Measurements from ENCODE around the gene MRPL43. TPM values are rescaled to one million over a fixed set of nuclear protein-coding genes. Genes with fewer than 3 reads are reported as not detected.
A peak's percentile ranks its signal among the peaks of the same experiment; 100 is the strongest.

The MRPL43 gene
- total RNA-seq, 4 donors from 2014 or later = 32.5 to 104 (median 77.1) TPM

DNA sequence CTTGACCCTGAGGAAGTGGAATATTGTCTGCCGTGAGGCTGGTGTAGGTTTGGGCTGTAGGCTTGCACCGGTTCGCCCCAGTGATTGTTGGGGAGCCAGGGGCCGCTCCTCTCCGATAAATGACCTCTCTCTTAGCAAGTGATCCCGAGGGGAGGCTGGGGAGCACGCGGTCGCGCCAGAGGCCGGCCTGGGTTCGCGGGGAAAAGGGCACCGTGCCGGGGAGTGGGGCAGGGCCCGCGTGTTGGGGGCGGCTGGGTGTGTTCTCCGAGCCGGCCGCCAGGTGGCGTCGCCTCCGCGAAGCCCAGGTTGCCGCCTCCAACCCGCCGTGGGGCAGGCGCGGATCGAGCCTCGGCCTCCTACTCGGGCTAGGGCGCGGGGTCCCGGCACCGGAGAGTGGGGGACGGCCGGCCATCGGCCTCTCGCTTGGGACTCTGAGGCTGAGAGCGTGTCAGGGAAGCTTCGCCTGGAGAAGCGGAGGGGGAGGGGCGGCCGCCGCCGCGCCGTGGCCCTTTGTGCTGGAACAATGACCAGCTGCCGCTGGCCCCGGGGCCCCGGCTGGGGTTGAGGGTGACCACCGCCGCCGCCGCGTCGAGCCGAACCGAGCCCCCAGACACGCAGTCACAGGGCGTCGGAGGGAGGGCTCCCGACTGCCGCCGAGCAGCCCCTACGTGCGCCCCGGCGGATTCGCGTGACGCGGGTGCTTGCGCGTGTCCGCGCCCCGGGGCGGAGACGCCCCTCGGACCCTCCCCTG is 11.9 kb upstream of the MRPL43 start:
- no peaks in the 10 kb centered on the region for H3K9me3 ChIP-seq
- H3K27me3 ChIP-seq = no peaks in the 10 kb centered on the region
- DNase-seq = peak; percentile 84
- H3K27ac ChIP-seq = peak overlapping the region; percentile 94 to 98 (median 97)
- WGBS, 2 donors (ENCODE audit: low coverage in 1 of 2) = 1% methylated on average over 48 of the region's 83 CpGs; no CpG with 5 or more reads in 1 of the 2 donors
- peaks cover 14 to 49% (median 44%) of the 10 kb centered on the region in 4 donors for H3K4me1 ChIP-seq
- intact Hi-C loops (cut with DNase I; ENCODE audit: low total_unique reads) (no loop called here), in situ Hi-C loops (cut with MboI; ENCODE audit: low pct_ligation_motif_present in 1 of 4, low pct_unique_long_range_greater_than_20kb in 1 of 4, low sequenced_read_pairs in 3 of 4) (no loop called here)
- peaks cover 0 to 8% (median 0%) of the 10 kb centered on the region in 4 donors for H3K36me3 ChIP-seq
- H3K4me3 ChIP-seq = peak overlapping the region; percentile 46 to 77 (median 67)
- no peak for TF ChIP-seq EP300 (IDR thresholded peaks at IDR 0.05; ENCODE audit: low read depth)
- peak; percentile 64 to 88 (median 88) for TF ChIP-seq POLR2AphosphoS5 (IDR thresholded peaks at IDR 0.05)
- TF ChIP-seq, protein P1, sequence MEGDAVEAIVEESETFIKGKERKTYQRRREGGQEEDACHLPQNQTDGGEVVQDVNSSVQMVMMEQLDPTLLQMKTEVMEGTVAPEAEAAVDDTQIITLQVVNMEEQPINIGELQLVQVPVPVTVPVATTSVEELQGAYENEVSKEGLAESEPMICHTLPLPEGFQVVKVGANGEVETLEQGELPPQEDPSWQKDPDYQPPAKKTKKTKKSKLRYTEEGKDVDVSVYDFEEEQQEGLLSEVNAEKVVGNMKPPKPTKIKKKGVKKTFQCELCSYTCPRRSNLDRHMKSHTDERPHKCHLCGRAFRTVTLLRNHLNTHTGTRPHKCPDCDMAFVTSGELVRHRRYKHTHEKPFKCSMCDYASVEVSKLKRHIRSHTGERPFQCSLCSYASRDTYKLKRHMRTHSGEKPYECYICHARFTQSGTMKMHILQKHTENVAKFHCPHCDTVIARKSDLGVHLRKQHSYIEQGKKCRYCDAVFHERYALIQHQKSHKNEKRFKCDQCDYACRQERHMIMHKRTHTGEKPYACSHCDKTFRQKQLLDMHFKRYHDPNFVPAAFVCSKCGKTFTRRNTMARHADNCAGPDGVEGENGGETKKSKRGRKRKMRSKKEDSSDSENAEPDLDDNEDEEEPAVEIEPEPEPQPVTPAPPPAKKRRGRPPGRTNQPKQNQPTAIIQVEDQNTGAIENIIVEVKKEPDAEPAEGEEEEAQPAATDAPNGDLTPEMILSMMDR (IDR thresholded peaks at IDR 0.05) = peak; percentile 96 to 99 (median 98)
- TF ChIP-seq POLR2A (IDR thresholded peaks at IDR 0.05) = peak; percentile 76

DNA sequence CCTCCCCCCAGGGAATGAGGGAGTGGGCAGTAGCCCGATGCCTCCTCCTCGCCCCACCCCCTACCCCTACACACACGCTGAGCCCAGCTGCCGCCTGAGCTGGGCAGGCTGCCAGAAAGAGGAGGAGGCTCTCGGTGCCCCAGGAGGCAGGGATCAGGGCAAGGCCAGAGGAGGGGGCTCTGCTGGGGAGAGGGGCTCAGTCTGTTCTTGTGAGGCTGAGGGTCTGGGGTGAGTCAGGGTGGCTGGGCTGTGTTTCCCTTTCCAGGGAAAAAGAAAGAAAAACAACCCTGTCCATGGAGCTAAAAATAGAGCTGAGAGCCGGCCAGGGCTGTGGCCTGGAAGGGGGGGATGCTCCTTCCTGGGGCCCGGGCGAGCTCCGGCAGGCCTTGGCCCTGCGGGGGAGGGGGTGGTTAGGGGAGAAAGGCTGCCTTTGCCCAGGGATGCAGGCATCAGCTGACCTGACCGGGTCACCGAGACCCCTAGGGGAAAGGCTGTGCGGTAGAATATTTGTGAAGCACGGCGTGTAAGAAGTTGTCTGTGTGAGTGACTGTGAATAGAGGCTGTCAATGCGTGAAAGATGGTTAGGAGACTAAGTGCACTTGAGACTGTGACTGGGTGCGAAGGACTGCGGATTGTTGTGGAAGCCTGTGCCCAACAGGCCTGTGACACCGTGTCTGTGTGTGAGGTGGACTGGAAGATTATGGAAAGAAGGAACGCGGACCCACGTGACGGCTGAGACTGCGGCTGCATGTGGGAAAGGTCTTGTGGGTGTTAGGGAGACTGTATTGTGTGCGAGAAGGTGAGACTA is 11.1 kb upstream of the MRPL43 start:
- peak; percentile 90 for DNase-seq
- Histone ChIP-seq H3K4me3 (peak overlapping the region; percentile 46 to 77 (median 67)), H3K27me3 (no peaks in the 10 kb centered on the region), H3K4me1 (peaks cover 14 to 49% (median 44%) of the 10 kb centered on the region in 4 donors), H3K27ac (peak overlapping the region; percentile 94 to 98 (median 97)), H3K36me3 (peaks cover 0 to under 1% (median under 1%) of the 10 kb centered on the region in 4 donors), H3K9me3 (no peaks in the 10 kb centered on the region)
- peak in 1 of 3 donors; percentile 5 for TF ChIP-seq POLR2AphosphoS5 (IDR thresholded peaks at IDR 0.05)
- TF ChIP-seq, protein P1 (IDR thresholded peaks at IDR 0.05) = no peak
- in situ Hi-C loops (cut with MboI; ENCODE audit: low pct_ligation_motif_present in 1 of 4, low pct_unique_long_range_greater_than_20kb in 1 of 4, low sequenced_read_pairs in 3 of 4) (no loop called here), intact Hi-C loops (cut with DNase I; ENCODE audit: low total_unique reads) (no loop called here)
- WGBS, 2 donors (ENCODE audit: low coverage in 1 of 2) = 3 to 4% methylated on average over 6 to 25 of the region's 25 CpGs

DNA sequence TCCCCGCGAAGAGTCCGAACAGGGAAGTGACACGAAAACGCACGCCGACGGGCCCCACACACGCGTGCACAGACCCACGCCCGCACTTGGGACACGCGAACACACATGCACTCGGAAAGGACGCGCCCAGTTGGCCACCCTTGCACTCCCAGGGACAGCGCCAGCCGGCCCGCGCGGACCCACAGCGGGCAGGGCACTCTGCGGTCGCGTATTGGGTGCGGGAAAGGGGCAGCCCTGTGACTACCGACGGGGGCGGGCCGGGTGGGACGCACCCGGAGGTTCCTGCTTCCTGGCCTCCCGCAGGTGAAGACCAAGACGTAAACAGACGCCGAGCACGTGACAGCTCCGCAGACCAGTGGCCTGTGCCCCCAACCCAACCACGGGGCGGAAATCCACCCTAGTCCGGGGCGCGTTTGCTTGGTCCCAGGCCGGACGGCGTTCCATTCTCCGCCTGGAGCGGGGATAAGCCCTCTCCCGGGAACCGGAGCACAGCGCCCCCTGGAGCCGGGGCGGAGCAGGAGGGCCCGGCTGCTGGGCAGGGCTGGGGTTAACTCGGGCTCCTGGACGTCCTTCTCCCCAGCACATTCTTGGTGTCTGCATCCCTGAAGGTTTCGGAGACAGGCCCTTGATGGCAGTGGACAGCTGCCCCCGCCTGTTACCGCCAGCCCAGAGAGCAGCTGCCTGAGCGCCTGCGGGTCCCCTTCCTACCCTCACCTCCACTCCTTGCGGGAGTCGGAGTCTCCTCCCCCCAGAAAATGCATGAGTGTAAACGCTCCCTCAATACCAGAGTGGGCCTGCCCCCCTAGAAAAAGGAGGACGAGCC is 10.3 kb upstream of the MRPL43 start:
- 0% methylated on average over 5 to 34 of the region's 66 CpGs for WGBS, 2 donors (ENCODE audit: low coverage in 1 of 2)
- in situ Hi-C loops (cut with MboI; ENCODE audit: low pct_ligation_motif_present in 1 of 4, low pct_unique_long_range_greater_than_20kb in 1 of 4, low sequenced_read_pairs in 3 of 4) = no loop called here
- H3K4me1 ChIP-seq = peaks cover 14 to 48% (median 43%) of the 10 kb centered on the region in 4 donors

More for the DNA sequence above, 10.3 kb upstream of the MRPL43 start:
- TF ChIP-seq, protein P1 (IDR thresholded peaks at IDR 0.05) = peak; percentile 90 to 98 (median 93)
- TF ChIP-seq EP300 (IDR thresholded peaks at IDR 0.05; ENCODE audit: low read depth) = no peak
- TF ChIP-seq POLR2A (IDR thresholded peaks at IDR 0.05) = peak; percentile 70
- peak; percentile 18 to 72 (median 49) for TF ChIP-seq POLR2AphosphoS5 (IDR thresholded peaks at IDR 0.05)
- Histone ChIP-seq H3K4me3 (peak overlapping the region; percentile 46 to 77 (median 67)), H3K27me3 (no peaks in the 10 kb centered on the region), H3K9me3 (no peaks in the 10 kb centered on the region), H3K27ac (peak overlapping the region; percentile 94 to 98 (median 97)), H3K36me3 (peaks cover 0 to 6% (median 0%) of the 10 kb centered on the region in 4 donors)
- peak; percentile 88 for DNase-seq
- intact Hi-C loops (cut with DNase I; ENCODE audit: low total_unique reads) = no loop called here
